OCI-LY1 (cell line): ENCODE measurements around the gene ZNF569.

ENCODE experiments used
- CTCF ChIP-seq: fragments of 200-600 bp; sonication (generic), shearing (Covaris generic); IDR thresholded peaks from 2 replicates; pipeline ENCODE4 v1.5.1; 2017; ENCODE audit warnings: mild to moderate bottlenecking, antibody characterized with exemption, low read length, moderate library complexity, mixed read lengths
- EZH2 ChIP-seq: fragments of 200-600 bp; sonication (generic), shearing (Covaris generic); IDR thresholded peaks from 2 replicates; pipeline ENCODE4 v1.8.0; 2017; ENCODE audit warnings: borderline replicate concordance, mixed run types, mild to moderate bottlenecking, antibody characterized with exemption, low read length, moderate library complexity, mixed read lengths

DNA sequence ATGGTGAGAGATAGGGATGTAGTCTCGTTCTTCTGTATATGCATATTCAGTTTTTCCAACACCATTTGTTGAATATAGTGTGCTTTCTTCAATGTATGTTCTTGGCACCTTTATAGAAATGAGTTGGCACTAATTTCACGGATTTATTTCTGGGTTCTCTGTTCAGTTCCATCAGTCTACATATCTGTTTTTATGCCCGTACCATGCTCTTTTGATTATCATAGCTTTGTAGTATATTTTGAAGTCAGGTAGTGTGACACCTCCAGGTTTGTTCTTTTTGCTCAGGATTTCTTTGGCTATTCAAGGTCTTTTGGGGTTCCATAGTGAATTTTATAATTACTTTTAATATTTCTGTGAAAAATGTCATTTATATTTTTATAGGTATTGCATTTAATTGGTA, 25.0 kb upstream of the ZNF569 start:
- TF ChIP-seq CTCF: no peak
- TF ChIP-seq EZH2: no peak
